B cell (primary cell): ENCODE data around the gene GNA15. TPM values are rescaled to one million over a fixed set of nuclear protein-coding genes. Genes with fewer than 3 reads are reported as not detected.

Experiments
- ATAC-seq: fragments of 200-7000 bp; cut with Tn5 transposase; one replicate; pipeline ENCODE4 v1.10.0; 2021; ENCODE audit warnings: low read depth, mild to moderate bottlenecking, moderate number of reproducible peaks, moderate library complexity
- CTCF ChIA-PET: fragments of 350-600 bp; sonication (Branson Sonifier 250); formaldehyde crosslinking; loops from one replicate; lab custom pipeline; 2021; ENCODE audit warnings: antibody characterized with exemption, inconsistent platforms; lab: Charles Lee
- POLR2A ChIA-PET: fragments of 350-600 bp; sonication (Branson Sonifier 250); formaldehyde crosslinking; loops from one replicate; lab custom pipeline; 2021; ENCODE audit warnings: antibody characterized with exemption; lab: Charles Lee
- DNase-seq: peaks from one replicate; pipeline ENCODE4 v3.0.0; 2013
- H2AFZ ChIP-seq: 2 replicates; pipeline ENCODE4 v1.6.1; 2012; ENCODE audit warnings: mild to moderate bottlenecking, low read depth, low read length; ENCODE audit not compliant: insufficient read depth, poor library complexity, severe bottlenecking
- H3K27ac ChIP-seq, 2 donors: 1 replicate in 1 of 2; 2 replicates in 1 of 2; pipeline ENCODE4 v1.5.1; 2012 to 2013; ENCODE audit warnings: low read length in 2 of 2, mild to moderate bottlenecking in 2 of 2, moderate library complexity in 1 of 2
- H3K27me3 ChIP-seq, 4 experiments: fragments of 200-600 bp in 1 of 4; sonication (generic) in 1 of 4; replicated peaks in 1 of 4; 1 replicate in 2 of 4; 2 replicates in 2 of 4; pipeline versions ENCODE4 v1.6.1 to v1.7.0; 2013 to 2016; ENCODE audit warnings: low read length in 3 of 4, mild to moderate bottlenecking in 2 of 4, mixed read lengths in 1 of 4, moderate library complexity in 1 of 4; ENCODE audit not compliant: insufficient read depth in 4 of 4, control insufficient read depth in 3 of 4; ENCODE audit errors: control extremely low read depth in 1 of 4
- H3K36me3 ChIP-seq, 2 experiments: replicated peaks in 1 of 2; 1 replicate in 1 of 2; 2 replicates in 1 of 2; pipeline versions ENCODE4 v1.6.1 to v1.7.1; 2013; ENCODE audit warnings: low read length in 1 of 2; ENCODE audit not compliant: insufficient read depth in 2 of 2, control insufficient read depth in 1 of 2; ENCODE audit errors: control extremely low read depth in 1 of 2, extremely low read depth in 1 of 2
- H3K4me1 ChIP-seq, 2 donors: fragments of 200-600 bp in 1 of 2; sonication (generic) in 1 of 2; 1 replicate in 1 of 2; 2 replicates in 1 of 2; pipeline versions ENCODE4 v1.5.1 to v1.6.1; 2013 to 2017; ENCODE audit warnings: low read length in 2 of 2; ENCODE audit not compliant: control insufficient read depth in 2 of 2, insufficient read depth in 2 of 2
- H3K4me2 ChIP-seq: replicated peaks from 2 replicates; pipeline ENCODE3; 2012; ENCODE audit warnings: mild to moderate bottlenecking, low read depth, low read length; ENCODE audit not compliant: poor library complexity, severe bottlenecking
- H3K4me3 ChIP-seq, 5 experiments: fragments of 200-600 bp in 1 of 5; sonication (generic) in 1 of 5; 1 replicate in 3 of 5; 2 replicates in 2 of 5; pipeline versions ENCODE4 v1.5.1 to v1.7.0; 2011 to 2016; ENCODE audit warnings: low read length in 4 of 5, mild to moderate bottlenecking in 4 of 5, low read depth in 2 of 5, control low read depth in 1 of 5, moderate library complexity in 1 of 5; ENCODE audit not compliant: insufficient read depth in 1 of 5; ENCODE audit errors: control extremely low read depth in 1 of 5, extremely low read depth in 1 of 5
- H3K79me2 ChIP-seq: fragments of 200-600 bp; sonication (generic); one replicate; pipeline ENCODE4 v1.6.0; 2016; ENCODE audit warnings: low read length; ENCODE audit not compliant: control insufficient read depth, insufficient read depth
- H3K9ac ChIP-seq: fragments of 200-600 bp; sonication (generic); 2 replicates; pipeline ENCODE4 v1.6.1; 2017; ENCODE audit warnings: mild to moderate bottlenecking, low read length, moderate library complexity
- H3K9me3 ChIP-seq, 3 donors: one replicate each; pipeline versions ENCODE4 v1.6.1 to v1.7.1; 2013; ENCODE audit warnings: low read length in 2 of 3; ENCODE audit not compliant: control insufficient read depth in 2 of 3, insufficient read depth in 1 of 3; ENCODE audit errors: control extremely low read depth in 1 of 3
- H4K20me1 ChIP-seq: 2 replicates; pipeline ENCODE4 v1.6.0; 2012; ENCODE audit warnings: mild to moderate bottlenecking, low read length; ENCODE audit not compliant: insufficient read depth, control insufficient read depth, poor library complexity, severe bottlenecking
- H3K27ac Mint-ChIP-seq: one replicate; pipeline ENCODE4 v1.8.0; 2021; ENCODE audit warnings: mixed read lengths
- H3K27me3 Mint-ChIP-seq: one replicate; pipeline ENCODE4 v1.8.0; 2021; ENCODE audit warnings: mixed read lengths
- H3K4me1 Mint-ChIP-seq: one replicate; pipeline ENCODE4 v1.8.0; 2021; ENCODE audit warnings: mixed read lengths
- H3K4me3 Mint-ChIP-seq: one replicate; pipeline ENCODE4 v1.8.0; 2021; ENCODE audit warnings: mixed read lengths
- H3K9me3 Mint-ChIP-seq: one replicate; pipeline ENCODE4 v1.8.0; 2022; ENCODE audit warnings: mixed read lengths; ENCODE audit not compliant: insufficient read depth
- EZH2 ChIP-seq: IDR thresholded peaks from 2 replicates; pipeline ENCODE4 v1.6.1; 2012; ENCODE audit warnings: borderline replicate concordance, low read depth, mild to moderate bottlenecking, moderate library complexity, low read length; ENCODE audit not compliant: insufficient read depth, poor library complexity, severe bottlenecking
- WGBS: methylation state at CpG from one replicate; pipeline ENCODE4 v1.1.5; 2013; ENCODE audit warnings: missing lambda C conversion rate; ENCODE audit not compliant: insufficient coverage; 5-methylcytosine and 5-hydroxymethylcytosine counted together
- intact Hi-C: fragments of 100-400 bp; cut with micrococcal nuclease; formaldehyde crosslinking; loops from one replicate; pipeline ENCODE4 v1.10.0; 2022
- polyA plus RNA-seq: library from polyadenylated mRNA; depleted of rRNA; stranded (reverse); fragments of >200 nt; gene quantifications from 2 replicates; pipeline ENCODE4 v1.2.3, GENCODE V29; 2012
- total RNA-seq, 2 donors: library from RNA; stranded (reverse); fragments of 120-200 nt in 1 of 2; gene quantifications; 1 replicate in 1 of 2; 2 replicates in 1 of 2; pipeline versions ENCODE4 v1.2.3 to v1.2.4, GENCODE V29; 2013 to 2022
- TF ChIP-seq, protein P1 (sequence below): fragments of 200-600 bp; IDR thresholded peaks from one replicate; pipeline ENCODE4 v1.8.0; 2022; ENCODE audit warnings: antibody characterized with exemption, mild to moderate bottlenecking

GNA15 gene
- total and polyA plus RNA-seq, 2 donors (not counting 1 experiment from before 2014, with no cell fraction given): 0.37 to 0.52 TPM

DNA sequence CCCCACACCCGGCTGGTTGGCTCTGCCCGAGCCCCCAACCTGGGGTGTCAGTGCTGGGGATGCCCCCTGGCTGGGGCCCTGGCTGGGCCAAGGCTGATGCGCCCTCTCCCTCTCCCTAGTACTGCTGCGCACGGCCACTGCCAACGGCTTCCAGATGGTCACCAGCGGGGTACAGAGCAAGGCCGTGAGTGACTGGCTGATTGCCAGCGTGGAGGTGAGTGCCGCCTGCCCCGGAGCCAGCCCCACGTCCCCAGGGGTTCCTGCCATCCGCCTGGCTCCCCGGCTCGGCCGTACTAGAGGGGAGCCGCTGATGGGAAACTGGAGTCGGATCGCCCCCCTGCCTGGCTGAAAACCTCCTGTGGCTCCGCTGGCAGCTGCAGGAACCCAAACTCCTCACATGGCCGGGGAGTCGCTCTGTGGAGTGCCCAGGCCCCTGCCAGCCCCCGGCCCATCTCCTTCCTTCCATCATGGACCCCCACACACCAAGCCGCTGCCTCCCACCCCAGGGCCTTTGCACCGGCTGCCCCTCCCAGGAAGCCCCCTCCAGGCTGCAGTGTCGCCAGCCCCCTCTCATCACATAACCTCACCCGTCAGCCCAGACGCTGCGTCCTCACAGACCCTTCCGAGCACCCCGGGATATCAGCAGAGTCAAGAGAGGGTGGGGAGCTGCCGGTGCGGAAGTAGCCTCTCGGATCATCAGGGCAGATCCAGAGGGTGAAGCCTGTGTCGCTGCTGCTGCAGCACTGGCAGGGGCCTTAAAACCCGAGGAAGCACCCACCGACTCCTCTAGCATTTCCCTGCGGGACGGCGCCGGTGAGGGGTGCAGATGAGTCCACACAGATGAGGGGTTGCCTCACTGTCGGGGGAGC, 60.5 kb downstream of the GNA15 start:
- H3K79me2 ChIP-seq: peaks cover 27% of the 10 kb centered on the region
- H3K9me3 ChIP-seq: peaks cover 0 to 11% (median 0%) of the 10 kb centered on the region in 3 donors
- H3K4me2 ChIP-seq: no peak overlapping the region
- H4K20me1 ChIP-seq: peaks cover 27% of the 10 kb centered on the region
- H3K9ac ChIP-seq: no peak overlapping the region
- peaks cover 0 to 6% of the 10 kb centered on the region in 2 donors for H3K4me1 ChIP-seq
- no peaks in the 10 kb centered on the region for H3K9me3 Mint-ChIP-seq
- intact Hi-C loops: no loop called here
- POLR2A ChIA-PET: no interaction called here
- ATAC-seq: no peak
- no peak overlapping the region for H3K27ac ChIP-seq
- no peak overlapping the region for H3K4me3 ChIP-seq
- peaks cover 3% of the 10 kb centered on the region for H3K4me1 Mint-ChIP-seq
- no peak overlapping the region for H3K27ac Mint-ChIP-seq
- no peak for DNase-seq
- no peaks in the 10 kb centered on the region for H3K27me3 Mint-ChIP-seq
- 96% methylated on average over 42 of the region's 42 CpGs for WGBS
- H2AFZ ChIP-seq: no peak overlapping the region
- H3K4me3 Mint-ChIP-seq: no peak overlapping the region
- no peaks in the 10 kb centered on the region for H3K27me3 ChIP-seq
- peaks cover 0 to 25% of the 10 kb centered on the region in 2 experiments for H3K36me3 ChIP-seq
- CTCF ChIA-PET: no interaction called here
- TF ChIP-seq, protein P1, sequence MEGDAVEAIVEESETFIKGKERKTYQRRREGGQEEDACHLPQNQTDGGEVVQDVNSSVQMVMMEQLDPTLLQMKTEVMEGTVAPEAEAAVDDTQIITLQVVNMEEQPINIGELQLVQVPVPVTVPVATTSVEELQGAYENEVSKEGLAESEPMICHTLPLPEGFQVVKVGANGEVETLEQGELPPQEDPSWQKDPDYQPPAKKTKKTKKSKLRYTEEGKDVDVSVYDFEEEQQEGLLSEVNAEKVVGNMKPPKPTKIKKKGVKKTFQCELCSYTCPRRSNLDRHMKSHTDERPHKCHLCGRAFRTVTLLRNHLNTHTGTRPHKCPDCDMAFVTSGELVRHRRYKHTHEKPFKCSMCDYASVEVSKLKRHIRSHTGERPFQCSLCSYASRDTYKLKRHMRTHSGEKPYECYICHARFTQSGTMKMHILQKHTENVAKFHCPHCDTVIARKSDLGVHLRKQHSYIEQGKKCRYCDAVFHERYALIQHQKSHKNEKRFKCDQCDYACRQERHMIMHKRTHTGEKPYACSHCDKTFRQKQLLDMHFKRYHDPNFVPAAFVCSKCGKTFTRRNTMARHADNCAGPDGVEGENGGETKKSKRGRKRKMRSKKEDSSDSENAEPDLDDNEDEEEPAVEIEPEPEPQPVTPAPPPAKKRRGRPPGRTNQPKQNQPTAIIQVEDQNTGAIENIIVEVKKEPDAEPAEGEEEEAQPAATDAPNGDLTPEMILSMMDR: no peak
- TF ChIP-seq EZH2: no peak

DNA sequence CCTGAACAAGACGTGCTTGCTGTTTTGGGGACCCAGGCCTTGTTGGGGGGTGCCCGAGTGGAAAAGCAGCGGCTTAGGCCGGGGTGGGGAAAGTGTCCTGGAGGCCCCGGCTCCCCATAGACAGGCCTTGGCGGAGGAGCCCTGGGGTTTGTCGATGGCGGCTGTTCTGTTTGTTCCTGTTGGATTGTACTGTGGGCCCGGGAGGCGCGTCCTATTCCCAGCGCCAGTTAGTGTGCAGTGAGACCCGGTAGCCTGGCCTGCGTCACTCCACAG, 61.0 kb downstream of the GNA15 start:
- POLR2A ChIA-PET: no interaction called here
- no peak overlapping the region for H3K9ac ChIP-seq
- H3K27me3 ChIP-seq: no peaks in the 10 kb centered on the region
- no peak overlapping the region for H3K4me3 Mint-ChIP-seq
- WGBS: 96% methylated on average over 14 of the region's 14 CpGs
- no peak overlapping the region for H2AFZ ChIP-seq
- no peaks in the 10 kb centered on the region for H3K27me3 Mint-ChIP-seq
- peaks cover 0 to 11% (median 0%) of the 10 kb centered on the region in 3 donors for H3K9me3 ChIP-seq
- DNase-seq: no peak
- H3K4me1 ChIP-seq: peaks cover 0 to 6% of the 10 kb centered on the region in 2 donors
- CTCF ChIA-PET: no interaction called here
- no peak overlapping the region for H3K4me3 ChIP-seq
- H3K4me1 Mint-ChIP-seq: no peaks in the 10 kb centered on the region
- H3K36me3 ChIP-seq: peaks cover 0 to 27% of the 10 kb centered on the region in 2 experiments
- no peaks in the 10 kb centered on the region for H3K9me3 Mint-ChIP-seq
- ATAC-seq: no peak
- no peak overlapping the region for H3K4me2 ChIP-seq
- H4K20me1 ChIP-seq: peaks cover 22% of the 10 kb centered on the region
- H3K27ac ChIP-seq: no peak overlapping the region
- H3K27ac Mint-ChIP-seq: no peak overlapping the region
- TF ChIP-seq EZH2: no peak
- TF ChIP-seq, protein P1: no peak
- intact Hi-C loops: no loop called here
- H3K79me2 ChIP-seq: peaks cover 22% of the 10 kb centered on the region
